Mesothelial cell of epicardium (in vitro differentiated cells): ENCODE measurements around the gene INTS11. TPM values are rescaled to one million over a fixed set of nuclear protein-coding genes. Genes with fewer than 3 reads are reported as not detected.

Experiments used
- DNase-seq, 2 experiments: peaks; one replicate each; pipeline ENCODE4 v3.0.0; 2021; ENCODE audit warnings: low spot score in 2 of 2; ENCODE audit not compliant: unreplicated experiment in 2 of 2
- H3K27ac Mint-ChIP-seq: 2 replicates; pipeline ENCODE4 v1.8.0; 2021; ENCODE audit warnings: mixed read lengths
- H3K27me3 Mint-ChIP-seq: 2 replicates; pipeline ENCODE4 v1.8.0; 2021; ENCODE audit warnings: low read depth, mixed read lengths
- H3K36me3 Mint-ChIP-seq: 2 replicates; pipeline ENCODE4 v1.8.0; 2021; ENCODE audit warnings: mixed read lengths
- H3K4me1 Mint-ChIP-seq: 2 replicates; pipeline ENCODE4 v1.8.0; 2021; ENCODE audit warnings: mixed read lengths
- H3K4me3 Mint-ChIP-seq: 2 replicates; pipeline ENCODE4 v1.8.0; 2021; ENCODE audit warnings: mild to moderate bottlenecking, moderate library complexity, mixed read lengths
- H3K9me3 Mint-ChIP-seq: 2 replicates; pipeline ENCODE4 v1.8.0; 2021; ENCODE audit warnings: mixed read lengths
- CTCF ChIP-seq: fragments of 200-600 bp; sonication (generic); IDR thresholded peaks from one replicate; pipeline ENCODE4 v1.5.0; 2021; ENCODE audit warnings: antibody characterized with exemption; ENCODE audit not compliant: unreplicated experiment
- total RNA-seq: library from RNA; stranded (reverse); gene quantifications from 3 replicates; pipeline ENCODE4 v1.2.1, GENCODE V29; 2021

The INTS11 gene
- total RNA-seq, 1 donor from 2014 or later = 165 TPM

GRCh38 chr1:1286313-1287261 lies 37.9 kb downstream of the INTS11 start:
- no peak for DNase-seq
- peaks cover 3% of the 10 kb centered on the region for H3K4me1 Mint-ChIP-seq

GRCh38 chr1:1285611-1286311 lies 38.7 kb downstream of the INTS11 start:
- Mint-ChIP-seq H3K9me3 (no peaks in the 10 kb centered on the region), H3K27me3 (peaks cover 2% of the 10 kb centered on the region), H3K36me3 (no peaks in the 10 kb centered on the region), H3K4me1 (no peaks in the 10 kb centered on the region), H3K27ac (no peak overlapping the region), H3K4me3 (no peak overlapping the region)
- TF ChIP-seq CTCF = no peak
- no peak for DNase-seq

More at GRCh38 chr1:1286313-1287261, 37.9 kb downstream of the INTS11 start:
- Mint-ChIP-seq H3K27me3 (peaks cover 2% of the 10 kb centered on the region), H3K27ac (no peak overlapping the region), H3K4me3 (no peak overlapping the region), H3K9me3 (no peaks in the 10 kb centered on the region), H3K36me3 (no peaks in the 10 kb centered on the region)
- TF ChIP-seq CTCF = no peak

- Mint-ChIP-seq H3K27me3 (peaks cover 1% of the 10 kb centered on the region), H3K27ac (no peak overlapping the region), H3K4me3 (no peak overlapping the region), H3K36me3 (no peaks in the 10 kb centered on the region), H3K4me1 (no peaks in the 10 kb centered on the region), H3K9me3 (no peaks in the 10 kb centered on the region)
- TF ChIP-seq CTCF = no peak
- DNase-seq = peak in 1 of 2 experiments; percentile 17
These were observed 39.3 kb downstream of the INTS11 start for GRCh38 chr1:1285102-1285571.

GRCh38 chr1:1284221-1285101 lies 40.0 kb downstream of the INTS11 start:
- H3K27me3 Mint-ChIP-seq = no peaks in the 10 kb centered on the region
- no peak for TF ChIP-seq CTCF
- no peaks in the 10 kb centered on the region for H3K4me1 Mint-ChIP-seq
- H3K36me3 Mint-ChIP-seq = no peaks in the 10 kb centered on the region
- no peak overlapping the region for H3K4me3 Mint-ChIP-seq
- H3K9me3 Mint-ChIP-seq = no peaks in the 10 kb centered on the region
- no peak overlapping the region for H3K27ac Mint-ChIP-seq
- no peak for DNase-seq

GRCh38 chr1:1283821-1284220 lies 40.6 kb downstream of the INTS11 start:
- TF ChIP-seq CTCF = no peak
- no peak overlapping the region for H3K4me3 Mint-ChIP-seq
- H3K9me3 Mint-ChIP-seq = no peaks in the 10 kb centered on the region
- no peaks in the 10 kb centered on the region for H3K27me3 Mint-ChIP-seq
- no peaks in the 10 kb centered on the region for H3K4me1 Mint-ChIP-seq
- no peak overlapping the region for H3K27ac Mint-ChIP-seq
- no peak for DNase-seq
- no peaks in the 10 kb centered on the region for H3K36me3 Mint-ChIP-seq
